IMR-90 (cell line): ENCODE results near the gene OXSR1. TPM values are rescaled to one million over a fixed set of nuclear protein-coding genes. Genes with fewer than 3 reads are reported as not detected.

Experiments
- ATAC-seq: fragments of 200-7000 bp; cut with Tn5 transposase; 2 replicates; pipeline ENCODE4 v1.9.1; 2020; ENCODE audit warnings: low read depth, mild to moderate bottlenecking, moderate library complexity
- BruUV-seq: library from RNA; stranded (reverse); fragments of 400-500 nt; replicated peaks from 2 replicates; lab custom pipeline; 2021; lab: Mats Ljungman, UMichigan
- CTCF ChIA-PET: fragments of 300-600 bp; formaldehyde crosslinking; extraction: SDS; loops from one replicate; lab custom pipeline; 2021; ENCODE audit warnings: antibody characterized with exemption; lab: Yijun Ruan, JAX
- POLR2A ChIA-PET: fragments of 300-600 bp; sonication (Branson Sonifier 250); formaldehyde crosslinking; loops from one replicate; lab custom pipeline; 2022; ENCODE audit warnings: antibody characterized with exemption; ENCODE audit not compliant: unreplicated experiment; lab: Charles Lee
- DNase-seq: peaks from one replicate; pipeline ENCODE4 v3.0.0; 2013
- H2AFZ ChIP-seq: replicated peaks from 2 replicates; pipeline ENCODE3; 2013; ENCODE audit warnings: low read length, mild to moderate bottlenecking; ENCODE audit not compliant: poor library complexity
- H2AK5ac ChIP-seq: 2 replicates; pipeline ENCODE4 v1.6.1; 2013; ENCODE audit warnings: low read depth, low read length, inconsistent platforms
- H2AK9ac ChIP-seq: replicated peaks from 2 replicates; pipeline ENCODE3; 2013; ENCODE audit warnings: mild to moderate bottlenecking, low read depth, low read length, moderate library complexity; ENCODE audit not compliant: poor library complexity
- H2BK120ac ChIP-seq: 2 replicates; pipeline ENCODE4 v1.6.1; 2013; ENCODE audit warnings: low read depth, low read length, inconsistent platforms
- H2BK15ac ChIP-seq: 3 replicates; pipeline ENCODE4 v1.6.1; 2013; ENCODE audit warnings: low read depth, low read length, inconsistent platforms
- H2BK20ac ChIP-seq: 2 replicates; pipeline ENCODE4 v1.6.1; 2013; ENCODE audit warnings: low read depth, mild to moderate bottlenecking, inconsistent platforms, low read length, moderate library complexity
- H2BK5ac ChIP-seq: 2 replicates; pipeline ENCODE4 v1.6.1; 2013; ENCODE audit warnings: mild to moderate bottlenecking, low read depth, low read length, inconsistent platforms; ENCODE audit not compliant: poor library complexity, severe bottlenecking
- H3K14ac ChIP-seq: replicated peaks from 2 replicates; pipeline ENCODE4 v1.6.1; 2013; ENCODE audit warnings: low read depth, low read length, inconsistent platforms
- H3K18ac ChIP-seq: 2 replicates; pipeline ENCODE4 v1.6.1; 2013; ENCODE audit warnings: low read depth, low read length, control low read depth
- H3K23ac ChIP-seq: 2 replicates; pipeline ENCODE4 v1.6.1; 2013; ENCODE audit warnings: low read depth, low read length, inconsistent platforms
- H3K27ac ChIP-seq: 2 replicates; pipeline ENCODE4 v1.5.1; 2013; ENCODE audit warnings: mild to moderate bottlenecking, control low read depth, low read length; ENCODE audit not compliant: insufficient read depth
- H3K27me3 ChIP-seq: 2 replicates; pipeline ENCODE4 v1.6.1; 2013; ENCODE audit warnings: low read length; ENCODE audit not compliant: control insufficient read depth, insufficient read depth
- H3K36me3 ChIP-seq: 2 replicates; pipeline ENCODE4 v1.6.1; 2013; ENCODE audit warnings: low read length, mixed read lengths; ENCODE audit not compliant: control insufficient read depth, insufficient read depth
- H3K4ac ChIP-seq: 2 replicates; pipeline ENCODE4 v1.6.1; 2013; ENCODE audit warnings: low read depth, low read length, inconsistent platforms
- H3K4me1 ChIP-seq: 2 replicates; pipeline ENCODE4 v1.6.1; 2013; ENCODE audit warnings: low read length, mixed read lengths; ENCODE audit not compliant: control insufficient read depth, insufficient read depth
- H3K4me2 ChIP-seq: 2 replicates; pipeline ENCODE4 v1.6.1; 2013; ENCODE audit warnings: low read depth, mild to moderate bottlenecking, control low read depth, low read length, moderate library complexity
- H3K4me3 ChIP-seq: 2 replicates; pipeline ENCODE4 v1.5.1; 2013; ENCODE audit warnings: low read depth, mild to moderate bottlenecking, control low read depth, low read length, moderate library complexity; ENCODE audit not compliant: insufficient read depth
- H3K56ac ChIP-seq: 2 replicates; pipeline ENCODE4 v1.6.1; 2013; ENCODE audit warnings: low read length, inconsistent platforms; ENCODE audit not compliant: insufficient read depth; ENCODE audit errors: extremely low read depth
- H3K79me1 ChIP-seq, 2 experiments: 2 replicates each; pipeline ENCODE4 v1.6.1; 2013; ENCODE audit warnings: low read length in 2 of 2, inconsistent platforms in 1 of 2, low read depth in 1 of 2
- H3K9ac ChIP-seq: 2 replicates; pipeline ENCODE4 v1.6.1; 2013; ENCODE audit warnings: low read depth, low read length, control low read depth
- H3K9me1 ChIP-seq: 2 replicates; pipeline ENCODE4 v1.6.1; 2013; ENCODE audit warnings: low read length, inconsistent platforms; ENCODE audit not compliant: insufficient read depth
- H3K9me3 ChIP-seq: 2 replicates; pipeline ENCODE4 v1.6.1; 2013; ENCODE audit warnings: low read length; ENCODE audit not compliant: control insufficient read depth, insufficient read depth
- H4K20me1 ChIP-seq: 2 replicates; pipeline ENCODE4 v1.6.1; 2013; ENCODE audit warnings: low read length, inconsistent platforms; ENCODE audit not compliant: insufficient read depth
- H4K5ac ChIP-seq: 2 replicates; pipeline ENCODE4 v1.6.1; 2013; ENCODE audit warnings: mild to moderate bottlenecking, low read depth, low read length, control low read depth
- H4K8ac ChIP-seq, 2 experiments: 2 replicates each; pipeline ENCODE4 v1.6.1; 2013; ENCODE audit warnings: low read depth in 2 of 2, low read length in 2 of 2, control low read depth in 1 of 2, inconsistent platforms in 1 of 2
- H4K91ac ChIP-seq: 2 replicates; pipeline ENCODE4 v1.6.1; 2013; ENCODE audit warnings: low read depth, low read length, inconsistent platforms; ENCODE audit not compliant: insufficient read depth
- BHLHE40 ChIP-seq: fragments of 150-350 bp; IDR thresholded peaks from 2 replicates; pipeline ENCODE4 v1.6.1; 2016; ENCODE audit warnings: mild to moderate bottlenecking, low read depth, low read length
- CEBPB ChIP-seq: IDR thresholded peaks from 2 replicates; pipeline ENCODE4 v1.6.1; 2012; ENCODE audit warnings: low read depth, low read length, improper control_type of control experiment
- CHD1 ChIP-seq: IDR thresholded peaks from 2 replicates; pipeline ENCODE4 v1.6.1; 2012; ENCODE audit warnings: low read depth, low read length, improper control_type of control experiment
- CTCF ChIP-seq: conservative IDR thresholded peaks from 2 replicates; pipeline ENCODE4 v1.5.1; 2012; ENCODE audit warnings: mild to moderate bottlenecking, low read depth, low read length, improper control_type of control experiment
- MAFK ChIP-seq: IDR thresholded peaks from 2 replicates; pipeline ENCODE4 v1.6.1; 2012; ENCODE audit warnings: low read depth, low read length, improper control_type of control experiment
- MXI1 ChIP-seq: IDR thresholded peaks from 2 replicates; pipeline ENCODE4 v1.6.1; 2012; ENCODE audit warnings: low read depth, mild to moderate bottlenecking, low read length, moderate library complexity, borderline replicate concordance
- SMC3 ChIP-seq: fragments of 150-350 bp; IDR thresholded peaks from 2 replicates; pipeline ENCODE4 v1.6.1; 2016; ENCODE audit warnings: low read depth, mild to moderate bottlenecking, antibody characterized with exemption, low read length, moderate library complexity
- WGBS, 2 experiments: methylation state at CpG; one replicate each; pipeline versions ENCODE4 v1.1.5 to v1.1.7; 2013; ENCODE audit warnings: missing lambda C conversion rate in 2 of 2; ENCODE audit not compliant: insufficient read length in 1 of 2; ENCODE audit errors: extremely low coverage in 2 of 2; 5-methylcytosine and 5-hydroxymethylcytosine counted together
- dilution Hi-C: fragments of 300-500 bp; cut with HindIII; formaldehyde crosslinking; loops from one replicate; pipeline ENCODE4 v1.14.3; 2018; ENCODE audit warnings: low sequenced_read_pairs; ENCODE audit not compliant: unreplicated experiment
- in situ Hi-C: fragments of 300-500 bp; cut with MboI; formaldehyde crosslinking; loops from 3 replicates; pipeline ENCODE4 v1.14.3; 2019; ENCODE audit warnings: low sequenced_read_pairs, inconsistent platforms, mixed read lengths
- intact Hi-C: fragments of 100-400 bp; cut with micrococcal nuclease; formaldehyde crosslinking; loops from 2 replicates; pipeline ENCODE4 v1.10.0; 2022
- polyA plus RNA-seq, 3 experiments: library from polyadenylated mRNA; depleted of rRNA; stranded (reverse); fragments of >200 nt; gene quantifications; 2 replicates each; pipeline ENCODE4 v1.2.3, GENCODE V29; 2012; ENCODE audit warnings: low replicate concordance in 1 of 3
- total RNA-seq: library from RNA; depleted of rRNA; stranded (reverse); fragments of >200 nt; gene quantifications from 2 replicates; pipeline ENCODE4 v1.2.3, GENCODE V29; 2012

Gene OXSR1
- total and polyA plus RNA-seq, 2 of the 4 experiments (the other 2 are of a cell fraction): 32.9 to 37.6 TPM

GRCh38 chr3:38271553-38271952 is 106.2 kb downstream of the OXSR1 start:
- Histone ChIP-seq H3K36me3 (peaks cover 2% of the 10 kb centered on the region; the same call in 1 of the 2 replicates), H3K27ac (no peak overlapping the region), H4K20me1 (no peaks in the 10 kb centered on the region), H2AK5ac (no peak overlapping the region), H3K79me1 (no peaks in the 10 kb centered on the region), H3K27me3 (no peaks in the 10 kb centered on the region), H3K4me3 (no peak overlapping the region), H3K14ac (no peak overlapping the region), H4K5ac (no peak overlapping the region), H2BK120ac (no peak overlapping the region), H2BK20ac (no peak overlapping the region), H3K9me1 (peaks cover 6% of the 10 kb centered on the region; the same call in 1 of the 2 replicates), H3K18ac (no peak overlapping the region), H3K4ac (no peak overlapping the region), H3K4me1 (no peaks in the 10 kb centered on the region; the same call in 1 of the 2 replicates), H2AK9ac (no peak overlapping the region), H3K56ac (no peak overlapping the region), H3K9me3 (no peaks in the 10 kb centered on the region), H3K4me2 (no peak overlapping the region), H4K8ac (no peak overlapping the region), H2BK15ac (no peak overlapping the region), H2AFZ (no peak overlapping the region), H3K9ac (no peak overlapping the region), H4K91ac (no peak overlapping the region), H2BK5ac (no peak overlapping the region), H3K23ac (no peak overlapping the region)
- in situ Hi-C loops: no loop called here
- DNase-seq: no peak
- CTCF ChIA-PET: interaction anchor here (0.6 kb wide), 1 partner anchor 108 kb away, joined by 3 read pairs; no protein-coding TSS in a partner anchor
- intact Hi-C loops: no loop called here
- ATAC-seq: no peak
- 100% methylated on average over 1 of the region's 5 CpGs; no CpG with 5 or more reads in 1 of the 2 experiments for WGBS, 2 experiments
- dilution Hi-C loops: no loop called here
- BruUV-seq: no TSS peak
- no peak for TF ChIP-seq BHLHE40
- TF ChIP-seq MAFK: peak; percentile 95
- TF ChIP-seq CEBPB: no peak
- TF ChIP-seq MXI1: no peak
- no peak for TF ChIP-seq SMC3
- no peak for TF ChIP-seq CHD1
- TF ChIP-seq CTCF: no peak
- POLR2A ChIA-PET: no interaction called here
